SK-N-SH (cell line): ENCODE results near the gene TPGS1. TPM values are rescaled to one million over a fixed set of nuclear protein-coding genes. Genes with fewer than 3 reads are reported as not detected.

Experiments used
- CTCF ChIA-PET: fragments of 300-600, 350-600 bp; formaldehyde crosslinking; extraction: SDS; loops from one replicate; lab custom pipeline; 2021; lab: Yijun Ruan, JAX
- POLR2A ChIA-PET: fragments of 350-600 bp; sonication (Branson Sonifier 250); formaldehyde crosslinking; extraction: SDS; loops from one replicate; lab custom pipeline; 2020; ENCODE audit warnings: antibody characterized with exemption, inconsistent platforms; lab: Yijun Ruan, JAX
- DNase-seq: peaks from one replicate; pipeline ENCODE4 v3.0.0; 2012
- H2AFZ ChIP-seq: fragments of 200-600 bp; sonication (generic); 2 replicates; pipeline ENCODE4 v1.8.1; 2016; ENCODE audit warnings: antibody characterized with exemption, mild to moderate bottlenecking, low read depth
- H3F3A ChIP-seq: fragments of 200-600 bp; sonication (generic); replicated peaks from 2 replicates; pipeline ENCODE3; 2016; ENCODE audit warnings: antibody characterized with exemption, mild to moderate bottlenecking; ENCODE audit not compliant: insufficient read depth
- H3K27ac ChIP-seq, 2 experiments: fragments of 200-500 bp in 1 of 2; fragments of 200-600 bp in 1 of 2; sonication (Bioruptor generic) in 1 of 2; sonication (generic), shearing (Covaris generic) in 1 of 2; 2 replicates each; pipeline versions ENCODE4 v1.5.1 to v1.6.1; 2014 to 2016; ENCODE audit warnings: low read depth in 2 of 2, inconsistent platforms in 1 of 2, low read length in 1 of 2, mild to moderate bottlenecking in 1 of 2, mixed read lengths in 1 of 2
- H3K27me3 ChIP-seq: fragments of 200-600 bp; sonication (generic), shearing (Covaris generic); 2 replicates; pipeline ENCODE4 v1.6.1; 2016; ENCODE audit warnings: mixed run types; ENCODE audit not compliant: insufficient read depth
- H3K36me3 ChIP-seq, 2 experiments: fragments of 200-500 bp in 1 of 2; fragments of 200-600 bp in 1 of 2; sonication (Bioruptor generic) in 1 of 2; sonication (generic) in 1 of 2; replicated peaks in 1 of 2; 2 replicates each; pipeline versions ENCODE3 to v1.5.1; 2014 to 2016; ENCODE audit warnings: low read length in 1 of 2, mild to moderate bottlenecking in 1 of 2; ENCODE audit not compliant: insufficient read depth in 2 of 2, control insufficient read depth in 1 of 2
- H3K4me1 ChIP-seq, 2 experiments: fragments of 200-500 bp in 1 of 2; fragments of 200-600 bp in 1 of 2; sonication (Bioruptor generic) in 1 of 2; sonication (generic), shearing (Covaris generic) in 1 of 2; 2 replicates each; pipeline versions ENCODE4 v1.5.1 to v1.6.1; 2014 to 2016; ENCODE audit warnings: low read depth in 1 of 2, low read length in 1 of 2, mixed run types in 1 of 2; ENCODE audit not compliant: insufficient read depth in 2 of 2, control insufficient read depth in 1 of 2
- H3K4me2 ChIP-seq: fragments of 200-600 bp; sonication (generic), shearing (Covaris generic); 2 replicates; pipeline ENCODE4 v1.6.1; 2017; ENCODE audit warnings: mixed run types
- H3K4me3 ChIP-seq, 2 experiments: fragments of 200-500 bp in 1 of 2; fragments of 200-600 bp in 1 of 2; sonication (Bioruptor generic) in 1 of 2; sonication (generic), shearing (Covaris generic) in 1 of 2; 2 replicates each; pipeline versions ENCODE4 v1.5.1 to v1.8.1; 2014 to 2016; ENCODE audit warnings: low read depth in 2 of 2, inconsistent platforms in 1 of 2, low read length in 1 of 2, mild to moderate bottlenecking in 1 of 2, mixed read lengths in 1 of 2, moderate library complexity in 1 of 2
- H3K79me2 ChIP-seq: fragments of 200-600 bp; sonication (generic); 2 replicates; pipeline ENCODE4 v1.8.1; 2017; ENCODE audit warnings: mild to moderate bottlenecking; ENCODE audit not compliant: insufficient read depth
- H3K9ac ChIP-seq: fragments of 200-600 bp; sonication (generic); 2 replicates; pipeline ENCODE4 v1.6.1; 2017; ENCODE audit warnings: mixed run types
- H3K9me2 ChIP-seq: fragments of 200-600 bp; sonication (generic); 2 replicates; pipeline ENCODE4 v1.6.1; 2017; ENCODE audit warnings: mixed run types
- H3K9me3 ChIP-seq: fragments of 200-600 bp; sonication (generic); 2 replicates; pipeline ENCODE4 v1.6.1; 2017; ENCODE audit warnings: mixed run types, mild to moderate bottlenecking, moderate library complexity
- H4K20me1 ChIP-seq: fragments of 200-600 bp; sonication (generic); 2 replicates; pipeline ENCODE4 v1.6.1; 2017; ENCODE audit warnings: mild to moderate bottlenecking, mixed run types; ENCODE audit not compliant: insufficient read depth
- CHD2 ChIP-seq: fragments of 150-350 bp; IDR thresholded peaks from 2 replicates; pipeline ENCODE4 v1.6.1; 2018; ENCODE audit warnings: low read length; ENCODE audit not compliant: partially characterized antibody
- EP300 ChIP-seq, 2 experiments: IDR thresholded peaks; 2 replicates each; pipeline versions ENCODE4 v1.4.0 to v1.6.1; 2012; ENCODE audit warnings: borderline replicate concordance in 1 of 2, low read depth in 1 of 2, low read length in 1 of 2
- EZH2phosphoT487 ChIP-seq: fragments of 200-600 bp; sonication (generic); IDR thresholded peaks from 2 replicates; pipeline ENCODE4 v1.6.1; 2017; ENCODE audit warnings: low read depth, mixed run types, mild to moderate bottlenecking, antibody characterized with exemption, moderate library complexity, borderline replicate concordance
- FOXJ3 ChIP-seq: sonication (generic); formaldehyde crosslinking; IDR thresholded peaks from 2 replicates; pipeline ENCODE4 v1.5.1; 2020; ENCODE audit warnings: mild to moderate bottlenecking, missing genetic modification reagents
- POLR2AphosphoS5 ChIP-seq: IDR thresholded peaks from 2 replicates; pipeline ENCODE4 v1.6.1; 2012; ENCODE audit warnings: low read depth, low read length
- RFX5 ChIP-seq: IDR thresholded peaks from 2 replicates; pipeline ENCODE4 v1.6.1; 2012; ENCODE audit warnings: mild to moderate bottlenecking, improper control_type of control experiment, low read length
- WGBS: methylation state at CpG from one replicate; pipeline ENCODE4 v1.1.6; 2017; ENCODE audit warnings: low lambda C conversion rate; 5-methylcytosine and 5-hydroxymethylcytosine counted together
- polyA plus RNA-seq, 3 experiments: library from polyadenylated mRNA; depleted of rRNA; stranded (reverse); fragments of >200 nt; gene quantifications; 2 replicates each; pipeline ENCODE4 v1.2.3, GENCODE V29; 2012
- TF ChIP-seq, protein P1 (sequence below): IDR thresholded peaks from 2 replicates; pipeline ENCODE4 v1.4.0; 2012; ENCODE audit warnings: low read depth, borderline replicate concordance
- TF ChIP-seq, protein P2 (sequence below): IDR thresholded peaks from 2 replicates; pipeline ENCODE4 v1.6.1; 2012; ENCODE audit warnings: mild to moderate bottlenecking, low read depth, low read length, moderate library complexity
- TF ChIP-seq, protein P3 (sequence below): IDR thresholded peaks from 2 replicates; pipeline ENCODE4 v1.4.0; 2012; ENCODE audit warnings: low read depth

Gene TPGS1
- polyA plus RNA-seq, 1 of the 3 experiments (the other 2 are of a cell fraction), result 31.0 TPM

DNA sequence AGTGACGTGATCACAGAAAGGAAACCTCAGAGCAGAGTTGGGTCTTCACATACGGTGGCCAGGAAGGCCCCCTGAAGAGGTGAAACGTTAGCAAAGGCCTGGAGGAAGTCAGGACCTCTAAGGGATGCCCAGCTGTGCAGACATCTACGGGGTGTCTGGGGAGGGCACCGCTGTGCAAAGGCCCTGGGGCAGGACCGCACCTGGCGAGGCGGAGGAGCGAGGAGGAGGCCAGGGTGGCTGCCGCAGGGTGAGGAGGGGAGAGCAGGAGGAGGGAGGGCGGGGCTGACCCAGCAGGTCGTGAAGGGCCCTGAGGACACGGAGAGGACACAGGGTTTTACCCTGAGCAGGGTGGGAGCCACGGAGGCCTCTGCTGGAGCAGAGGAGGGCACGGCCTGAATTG, 22.8 kb upstream of the TPGS1 start:
- no peak overlapping the region for H3K9ac ChIP-seq
- 70% methylated on average over 14 of the region's 15 CpGs for WGBS
- no peaks in the 10 kb centered on the region for H3K79me2 ChIP-seq
- H2AFZ ChIP-seq, result no peak overlapping the region
- TF ChIP-seq CHD2 (no peak), POLR2AphosphoS5 (no peak), EP300 (IDR thresholded peaks at IDR 0.05; ENCODE audit: borderline replicate concordance in 1 of 2, low read depth in 1 of 2, low read length in 1 of 2) (no peak), EZH2phosphoT487 (no peak), RFX5 (no peak)
- TF ChIP-seq, protein P1, sequence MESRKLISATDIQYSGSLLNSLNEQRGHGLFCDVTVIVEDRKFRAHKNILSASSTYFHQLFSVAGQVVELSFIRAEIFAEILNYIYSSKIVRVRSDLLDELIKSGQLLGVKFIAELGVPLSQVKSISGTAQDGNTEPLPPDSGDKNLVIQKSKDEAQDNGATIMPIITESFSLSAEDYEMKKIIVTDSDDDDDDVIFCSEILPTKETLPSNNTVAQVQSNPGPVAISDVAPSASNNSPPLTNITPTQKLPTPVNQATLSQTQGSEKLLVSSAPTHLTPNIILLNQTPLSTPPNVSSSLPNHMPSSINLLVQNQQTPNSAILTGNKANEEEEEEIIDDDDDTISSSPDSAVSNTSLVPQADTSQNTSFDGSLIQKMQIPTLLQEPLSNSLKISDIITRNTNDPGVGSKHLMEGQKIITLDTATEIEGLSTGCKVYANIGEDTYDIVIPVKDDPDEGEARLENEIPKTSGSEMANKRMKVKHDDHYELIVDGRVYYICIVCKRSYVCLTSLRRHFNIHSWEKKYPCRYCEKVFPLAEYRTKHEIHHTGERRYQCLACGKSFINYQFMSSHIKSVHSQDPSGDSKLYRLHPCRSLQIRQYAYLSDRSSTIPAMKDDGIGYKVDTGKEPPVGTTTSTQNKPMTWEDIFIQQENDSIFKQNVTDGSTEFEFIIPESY, result no peak
- TF ChIP-seq, protein P2, sequence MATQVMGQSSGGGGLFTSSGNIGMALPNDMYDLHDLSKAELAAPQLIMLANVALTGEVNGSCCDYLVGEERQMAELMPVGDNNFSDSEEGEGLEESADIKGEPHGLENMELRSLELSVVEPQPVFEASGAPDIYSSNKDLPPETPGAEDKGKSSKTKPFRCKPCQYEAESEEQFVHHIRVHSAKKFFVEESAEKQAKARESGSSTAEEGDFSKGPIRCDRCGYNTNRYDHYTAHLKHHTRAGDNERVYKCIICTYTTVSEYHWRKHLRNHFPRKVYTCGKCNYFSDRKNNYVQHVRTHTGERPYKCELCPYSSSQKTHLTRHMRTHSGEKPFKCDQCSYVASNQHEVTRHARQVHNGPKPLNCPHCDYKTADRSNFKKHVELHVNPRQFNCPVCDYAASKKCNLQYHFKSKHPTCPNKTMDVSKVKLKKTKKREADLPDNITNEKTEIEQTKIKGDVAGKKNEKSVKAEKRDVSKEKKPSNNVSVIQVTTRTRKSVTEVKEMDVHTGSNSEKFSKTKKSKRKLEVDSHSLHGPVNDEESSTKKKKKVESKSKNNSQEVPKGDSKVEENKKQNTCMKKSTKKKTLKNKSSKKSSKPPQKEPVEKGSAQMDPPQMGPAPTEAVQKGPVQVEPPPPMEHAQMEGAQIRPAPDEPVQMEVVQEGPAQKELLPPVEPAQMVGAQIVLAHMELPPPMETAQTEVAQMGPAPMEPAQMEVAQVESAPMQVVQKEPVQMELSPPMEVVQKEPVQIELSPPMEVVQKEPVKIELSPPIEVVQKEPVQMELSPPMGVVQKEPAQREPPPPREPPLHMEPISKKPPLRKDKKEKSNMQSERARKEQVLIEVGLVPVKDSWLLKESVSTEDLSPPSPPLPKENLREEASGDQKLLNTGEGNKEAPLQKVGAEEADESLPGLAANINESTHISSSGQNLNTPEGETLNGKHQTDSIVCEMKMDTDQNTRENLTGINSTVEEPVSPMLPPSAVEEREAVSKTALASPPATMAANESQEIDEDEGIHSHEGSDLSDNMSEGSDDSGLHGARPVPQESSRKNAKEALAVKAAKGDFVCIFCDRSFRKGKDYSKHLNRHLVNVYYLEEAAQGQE, result no peak
- TF ChIP-seq, protein P3, sequence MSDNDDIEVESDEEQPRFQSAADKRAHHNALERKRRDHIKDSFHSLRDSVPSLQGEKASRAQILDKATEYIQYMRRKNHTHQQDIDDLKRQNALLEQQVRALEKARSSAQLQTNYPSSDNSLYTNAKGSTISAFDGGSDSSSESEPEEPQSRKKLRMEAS, result no peak
- TF ChIP-seq, all 33 proteins: peak for 0
- Histone ChIP-seq H3K36me3 (no peaks in the 10 kb centered on the region), H3K27ac (no peak overlapping the region), H3K9me2 (no peaks in the 10 kb centered on the region), H3K27me3 (no peaks in the 10 kb centered on the region), H3K4me2 (no peak overlapping the region), H4K20me1 (no peaks in the 10 kb centered on the region), H3F3A (peaks cover 24% of the 10 kb centered on the region), H3K9me3 (no peaks in the 10 kb centered on the region), H3K4me1 (peaks cover 0 to 21% of the 10 kb centered on the region in 2 experiments; a peak in 1 of 4 replicates), H3K4me3 (no peak overlapping the region)
- POLR2A ChIA-PET, result no interaction called here
- CTCF ChIA-PET, result interaction anchor here (1.1 to 1.9 kb wide), 3 partner anchors 11 to 26 kb away, joined by 5 to 6 read pairs (median 6); partner anchors contain the start of gene MADCAM1
- no peak for DNase-seq

DNA sequence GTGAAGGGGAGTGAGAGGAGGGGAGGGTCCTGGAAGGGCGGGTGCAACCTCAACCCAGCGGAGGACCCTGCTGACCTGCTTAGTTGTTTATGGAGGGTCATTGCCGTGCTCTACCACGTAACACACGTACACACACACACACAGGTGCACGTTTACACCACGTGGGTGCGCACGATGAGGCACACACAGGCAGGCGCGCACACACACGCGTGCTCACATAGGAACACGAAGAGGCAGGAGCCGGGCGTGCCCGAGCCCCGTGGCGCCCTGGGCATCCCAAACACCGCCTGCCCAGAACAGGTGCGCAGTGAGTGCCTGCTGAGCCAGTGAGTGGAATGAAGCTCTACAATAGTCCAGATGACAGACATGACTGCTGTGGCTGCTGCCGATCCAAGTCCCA, 22.2 kb upstream of the TPGS1 start:
- H3K4me1 ChIP-seq, result peaks cover 0 to 21% of the 10 kb centered on the region in 2 experiments; a peak in 1 of 4 replicates
- no peaks in the 10 kb centered on the region for H3K9me2 ChIP-seq
- no peak overlapping the region for H3K4me2 ChIP-seq
- 87% methylated on average over 15 of the region's 22 CpGs for WGBS
- H3K9ac ChIP-seq, result no peak overlapping the region
- no peaks in the 10 kb centered on the region for H3K36me3 ChIP-seq
- H3K9me3 ChIP-seq, result no peaks in the 10 kb centered on the region
- CTCF ChIA-PET, result interaction anchor here (1.6 kb wide), 1 partner anchor 22 kb away, joined by 9 read pairs; the partner anchor contains the start of gene TPGS1
- TF ChIP-seq FOXJ3 (CRISPR knock-in tag), result no peak
- no peaks in the 10 kb centered on the region for H3K27me3 ChIP-seq
- DNase-seq, result no peak
- no peak overlapping the region for H2AFZ ChIP-seq
- POLR2A ChIA-PET, result no interaction called here
- H4K20me1 ChIP-seq, result no peaks in the 10 kb centered on the region
- peaks cover 21% of the 10 kb centered on the region for H3F3A ChIP-seq
- no peaks in the 10 kb centered on the region for H3K79me2 ChIP-seq
- no peak overlapping the region for H3K4me3 ChIP-seq
- H3K27ac ChIP-seq, result no peak overlapping the region
